CD4-positive, alpha-beta T cell treated with Interleukin-21 for 1 hour (primary cell): ENCODE data around the gene HBZ.
"Not testable (repeated sequence)": the region's sequence is repeated elsewhere in the genome, so short reads cannot be mapped to it uniquely, and the experiment has no call there.

Experiments
- DNase-seq: peaks from one replicate; pipeline ENCODE4 v3.0.0-alpha.2; 2020

HBZ gene

DNA sequence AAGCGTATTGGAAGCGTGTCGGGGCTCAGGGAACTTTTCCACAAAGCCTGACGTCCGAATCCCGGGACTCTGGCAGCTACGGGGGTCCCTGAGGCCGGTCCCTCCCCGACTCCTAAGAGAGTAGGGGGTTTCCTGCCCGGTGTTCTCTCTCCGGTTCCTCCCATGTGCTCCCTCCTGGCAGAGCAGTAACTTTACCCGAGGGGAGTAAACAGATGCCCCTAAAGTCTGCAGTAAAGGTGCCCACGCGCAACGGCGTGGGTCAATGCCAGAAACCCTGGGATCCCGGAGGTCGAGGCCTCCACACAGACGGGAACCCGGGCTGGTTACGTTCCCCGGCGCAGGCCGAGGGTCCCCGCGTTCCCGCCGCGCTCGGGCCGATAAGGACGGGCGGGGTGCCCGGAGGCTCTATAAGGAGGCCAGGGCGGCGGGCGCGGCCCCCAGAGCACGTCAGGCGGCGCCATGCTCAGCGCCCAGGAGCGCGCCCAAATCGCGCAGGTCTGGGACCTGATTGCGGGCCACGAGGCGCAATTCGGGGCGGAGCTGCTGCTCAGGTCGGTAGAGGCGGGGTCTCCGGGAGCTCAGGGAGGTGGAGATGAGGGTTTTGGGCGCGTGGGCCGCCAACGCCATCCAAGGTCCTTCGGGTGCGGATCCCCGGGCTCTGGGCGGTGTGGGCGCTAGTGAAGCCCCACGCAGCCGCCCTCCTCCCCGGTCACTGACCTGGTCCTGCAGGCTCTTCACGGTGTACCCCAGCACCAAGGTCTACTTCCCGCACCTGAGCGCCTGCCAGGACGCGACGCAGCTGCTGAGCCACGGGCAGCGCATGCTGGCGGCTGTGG, 13.3 kb downstream of the HBZ start, which contains the start of gene HBM:
TSS of gene HBM (plus strand) at position 440 of the 836 bp plus-strand sequence. CDS start at position 460, 20 bp downstream.
- no peak for DNase-seq

DNA sequence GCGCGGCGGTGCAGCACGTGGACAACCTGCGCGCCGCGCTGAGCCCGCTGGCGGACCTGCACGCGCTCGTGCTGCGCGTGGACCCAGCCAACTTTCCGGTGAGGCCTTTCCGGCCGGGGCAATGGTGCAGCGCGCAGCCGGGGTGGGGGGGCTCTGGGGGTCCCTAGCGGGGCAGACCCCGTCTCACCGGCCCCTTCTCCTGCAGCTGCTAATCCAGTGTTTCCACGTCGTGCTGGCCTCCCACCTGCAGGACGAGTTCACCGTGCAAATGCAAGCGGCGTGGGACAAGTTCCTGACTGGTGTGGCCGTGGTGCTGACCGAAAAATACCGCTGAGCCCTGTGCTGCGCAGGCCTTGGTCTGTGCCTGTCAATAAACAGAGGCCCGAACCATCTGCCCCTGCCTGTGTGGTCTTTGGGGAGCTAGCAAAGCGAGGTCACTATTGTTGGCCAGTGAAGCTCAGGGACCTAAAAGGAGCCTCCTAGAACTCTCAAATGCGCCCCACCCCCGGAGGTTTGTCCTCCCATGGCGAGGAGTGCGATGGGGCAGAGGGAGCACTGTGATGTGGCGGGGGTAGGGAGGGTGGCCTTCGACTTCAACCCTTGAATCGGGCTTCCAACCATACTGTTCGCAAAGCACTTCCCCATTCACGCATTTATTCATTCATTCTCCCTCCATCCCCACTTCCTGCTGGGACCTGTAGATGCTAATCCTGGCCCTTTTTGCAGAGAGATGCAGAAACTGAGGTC, 14.1 kb downstream of the HBZ start:
- no peak for DNase-seq

DNA sequence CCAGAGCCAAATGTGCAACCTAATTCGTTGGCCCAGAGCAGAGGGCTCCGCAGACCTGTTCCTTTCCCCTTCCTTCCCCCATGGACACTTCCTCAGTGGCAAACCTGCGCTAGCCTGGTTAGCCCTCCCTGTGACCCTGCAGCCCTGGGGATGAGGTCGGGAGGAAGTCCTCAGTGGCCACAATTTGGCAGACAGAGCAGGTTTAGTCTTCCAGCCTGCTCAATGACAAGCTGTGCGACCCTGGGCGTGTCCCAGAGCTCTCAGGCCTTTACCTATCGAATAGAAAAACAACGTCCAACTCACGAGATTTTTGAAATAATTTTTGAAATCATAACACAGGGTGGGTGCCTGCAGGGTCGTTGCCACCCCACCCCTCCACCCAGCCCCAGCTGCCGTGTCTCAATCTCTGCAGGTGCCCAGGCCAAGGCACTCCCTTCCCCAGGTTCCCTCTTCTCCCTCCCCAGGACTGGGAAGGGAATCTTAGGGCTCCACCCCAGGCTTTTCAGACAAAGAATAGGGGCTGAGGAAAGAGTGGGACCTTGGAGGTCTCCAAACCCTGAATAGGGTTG, 14.8 kb downstream of the HBZ start:
- DNase-seq = no peak

DNA sequence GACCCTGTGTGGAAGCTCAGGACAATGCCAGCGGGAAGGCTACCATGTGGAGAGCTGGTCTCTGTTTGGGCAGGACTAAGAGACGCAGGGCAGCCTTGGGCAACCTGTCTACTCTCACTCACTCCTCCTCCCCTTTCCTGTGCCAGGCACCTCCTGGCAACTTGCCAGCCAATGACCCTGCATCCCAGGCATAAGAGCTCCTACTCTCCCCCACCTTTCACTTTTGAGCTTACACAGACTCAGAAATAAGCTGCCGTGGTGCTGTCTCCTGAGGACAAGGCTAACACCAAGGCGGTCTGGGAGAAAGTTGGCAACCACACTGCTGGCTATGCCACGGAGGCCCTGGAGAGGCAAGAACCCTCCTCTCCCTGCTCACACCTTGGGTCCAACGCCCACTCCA, 16.0 kb downstream of the HBZ start:
- DNase-seq = no peak

DNA sequence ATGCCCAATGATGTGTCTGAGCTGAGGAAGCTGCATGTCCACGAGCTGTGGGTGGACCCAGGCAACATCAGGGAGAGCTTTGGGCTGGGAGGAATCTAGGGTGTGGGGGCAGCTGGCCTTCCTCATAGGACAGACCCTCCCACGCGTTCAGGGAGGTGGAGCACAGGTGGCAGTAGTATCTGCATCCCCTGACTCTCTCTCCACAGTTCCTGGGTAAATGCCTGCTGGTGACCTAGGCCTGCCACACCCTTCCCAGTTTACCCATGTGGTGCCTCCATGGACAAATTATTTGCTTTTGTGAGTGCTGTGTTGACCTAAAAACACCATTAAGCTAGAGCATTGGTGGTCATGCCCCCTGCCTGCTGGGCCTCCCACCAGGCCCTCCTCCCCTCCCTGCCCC, 16.6 kb downstream of the HBZ start:
- no peak for DNase-seq

DNA sequence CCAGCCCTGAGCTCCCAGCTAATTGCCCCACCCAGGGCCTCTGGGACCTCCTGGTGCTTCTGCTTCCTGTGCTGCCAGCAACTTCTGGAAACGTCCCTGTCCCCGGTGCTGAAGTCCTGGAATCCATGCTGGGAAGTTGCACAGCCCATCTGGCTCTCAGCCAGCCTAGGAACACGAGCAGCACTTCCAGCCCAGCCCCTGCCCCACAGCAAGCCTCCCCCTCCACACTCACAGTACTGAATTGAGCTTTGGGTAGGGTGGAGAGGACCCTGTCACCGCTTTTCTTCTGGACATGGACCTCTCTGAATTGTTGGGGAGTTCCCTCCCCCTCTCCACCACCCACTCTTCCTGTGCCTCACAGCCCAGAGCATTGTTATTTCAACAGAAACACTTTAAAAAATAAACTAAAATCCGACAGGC, 17.7 kb downstream of the HBZ start:
- not testable (repeated sequence) for DNase-seq

DNA sequence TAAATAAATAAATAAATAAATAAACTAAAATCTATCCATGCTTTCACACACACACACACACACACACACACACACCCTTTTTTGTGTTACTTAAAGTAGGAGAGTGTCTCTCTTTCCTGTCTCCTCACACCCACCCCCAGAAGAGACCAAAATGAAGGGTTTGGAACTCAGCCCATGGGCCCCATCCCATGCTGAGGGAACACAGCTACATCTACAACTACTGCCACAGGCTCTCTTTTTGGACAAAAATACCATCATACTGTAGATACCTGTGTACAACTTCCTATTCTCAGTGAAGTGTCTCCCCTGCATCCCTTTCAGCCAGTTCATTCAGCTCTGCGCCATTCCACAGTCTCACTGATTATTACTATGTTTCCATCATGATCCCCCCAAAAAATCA, 18.3 kb downstream of the HBZ start:
- no peak for DNase-seq

DNA sequence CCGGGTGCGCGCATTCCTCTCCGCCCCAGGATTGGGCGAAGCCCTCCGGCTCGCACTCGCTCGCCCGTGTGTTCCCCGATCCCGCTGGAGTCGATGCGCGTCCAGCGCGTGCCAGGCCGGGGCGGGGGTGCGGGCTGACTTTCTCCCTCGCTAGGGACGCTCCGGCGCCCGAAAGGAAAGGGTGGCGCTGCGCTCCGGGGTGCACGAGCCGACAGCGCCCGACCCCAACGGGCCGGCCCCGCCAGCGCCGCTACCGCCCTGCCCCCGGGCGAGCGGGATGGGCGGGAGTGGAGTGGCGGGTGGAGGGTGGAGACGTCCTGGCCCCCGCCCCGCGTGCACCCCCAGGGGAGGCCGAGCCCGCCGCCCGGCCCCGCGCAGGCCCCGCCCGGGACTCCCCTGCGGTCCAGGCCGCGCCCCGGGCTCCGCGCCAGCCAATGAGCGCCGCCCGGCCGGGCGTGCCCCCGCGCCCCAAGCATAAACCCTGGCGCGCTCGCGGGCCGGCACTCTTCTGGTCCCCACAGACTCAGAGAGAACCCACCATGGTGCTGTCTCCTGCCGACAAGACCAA, 20.0 kb downstream of the HBZ start, which contains the start of gene HBA2:
TSS of gene HBA2 (plus strand) at position 503 of the 568 bp plus-strand sequence. CDS start at position 540, 37 bp downstream.
- not testable (repeated sequence) for DNase-seq

DNA sequence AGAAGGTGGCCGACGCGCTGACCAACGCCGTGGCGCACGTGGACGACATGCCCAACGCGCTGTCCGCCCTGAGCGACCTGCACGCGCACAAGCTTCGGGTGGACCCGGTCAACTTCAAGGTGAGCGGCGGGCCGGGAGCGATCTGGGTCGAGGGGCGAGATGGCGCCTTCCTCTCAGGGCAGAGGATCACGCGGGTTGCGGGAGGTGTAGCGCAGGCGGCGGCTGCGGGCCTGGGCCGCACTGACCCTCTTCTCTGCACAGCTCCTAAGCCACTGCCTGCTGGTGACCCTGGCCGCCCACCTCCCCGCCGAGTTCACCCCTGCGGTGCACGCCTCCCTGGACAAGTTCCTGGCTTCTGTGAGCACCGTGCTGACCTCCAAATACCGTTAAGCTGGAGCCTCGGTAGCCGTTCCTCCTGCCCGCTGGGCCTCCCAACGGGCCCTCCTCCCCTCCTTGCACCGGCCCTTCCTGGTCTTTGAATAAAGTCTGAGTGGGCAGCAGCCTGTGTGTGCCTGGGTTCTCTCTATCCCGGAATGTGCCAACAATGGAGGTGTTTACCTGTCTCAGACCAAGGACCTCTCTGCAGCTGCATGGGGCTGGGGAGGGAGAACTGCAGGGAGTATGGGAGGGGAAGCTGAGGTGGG, 20.9 kb downstream of the HBZ start:
- not testable (repeated sequence) for DNase-seq

DNA sequence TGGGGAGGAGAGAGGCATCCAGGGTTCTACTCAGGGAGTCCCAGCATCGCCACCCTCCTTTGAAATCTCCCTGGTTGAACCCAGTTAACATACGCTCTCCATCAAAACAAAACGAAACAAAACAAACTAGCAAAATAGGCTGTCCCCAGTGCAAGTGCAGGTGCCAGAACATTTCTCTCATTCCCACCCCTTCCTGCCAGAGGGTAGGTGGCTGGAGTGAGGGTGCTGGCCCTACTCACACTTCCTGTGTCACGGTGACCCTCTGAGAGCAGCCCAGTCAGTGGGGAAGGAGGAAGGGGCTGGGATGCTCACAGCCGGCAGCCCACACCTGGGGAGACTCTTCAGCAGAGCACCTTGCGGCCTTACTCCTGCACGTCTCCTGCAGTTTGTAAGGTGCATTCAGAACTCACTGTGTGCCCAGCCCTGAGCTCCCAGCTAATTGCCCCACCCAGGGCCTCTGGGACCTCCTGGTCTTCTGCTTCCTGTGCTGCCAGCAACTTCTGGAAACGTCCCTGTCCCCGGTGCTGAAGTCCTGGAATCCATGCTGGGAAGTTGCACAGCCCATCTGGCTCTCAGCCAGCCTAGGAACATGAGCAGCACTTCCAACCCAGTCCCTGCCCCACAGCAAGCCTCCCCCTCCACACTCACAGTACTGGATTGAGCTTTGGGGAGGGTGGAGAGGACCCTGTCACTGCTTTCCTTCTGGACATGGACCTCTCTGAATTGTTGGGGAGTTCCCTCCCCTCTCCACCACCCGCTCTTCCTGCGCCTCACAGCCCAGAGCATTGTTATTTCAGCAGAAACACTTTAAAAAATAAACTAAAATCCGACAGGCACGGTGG, 21.7 kb downstream of the HBZ start:
- not testable (repeated sequence) for DNase-seq

DNA sequence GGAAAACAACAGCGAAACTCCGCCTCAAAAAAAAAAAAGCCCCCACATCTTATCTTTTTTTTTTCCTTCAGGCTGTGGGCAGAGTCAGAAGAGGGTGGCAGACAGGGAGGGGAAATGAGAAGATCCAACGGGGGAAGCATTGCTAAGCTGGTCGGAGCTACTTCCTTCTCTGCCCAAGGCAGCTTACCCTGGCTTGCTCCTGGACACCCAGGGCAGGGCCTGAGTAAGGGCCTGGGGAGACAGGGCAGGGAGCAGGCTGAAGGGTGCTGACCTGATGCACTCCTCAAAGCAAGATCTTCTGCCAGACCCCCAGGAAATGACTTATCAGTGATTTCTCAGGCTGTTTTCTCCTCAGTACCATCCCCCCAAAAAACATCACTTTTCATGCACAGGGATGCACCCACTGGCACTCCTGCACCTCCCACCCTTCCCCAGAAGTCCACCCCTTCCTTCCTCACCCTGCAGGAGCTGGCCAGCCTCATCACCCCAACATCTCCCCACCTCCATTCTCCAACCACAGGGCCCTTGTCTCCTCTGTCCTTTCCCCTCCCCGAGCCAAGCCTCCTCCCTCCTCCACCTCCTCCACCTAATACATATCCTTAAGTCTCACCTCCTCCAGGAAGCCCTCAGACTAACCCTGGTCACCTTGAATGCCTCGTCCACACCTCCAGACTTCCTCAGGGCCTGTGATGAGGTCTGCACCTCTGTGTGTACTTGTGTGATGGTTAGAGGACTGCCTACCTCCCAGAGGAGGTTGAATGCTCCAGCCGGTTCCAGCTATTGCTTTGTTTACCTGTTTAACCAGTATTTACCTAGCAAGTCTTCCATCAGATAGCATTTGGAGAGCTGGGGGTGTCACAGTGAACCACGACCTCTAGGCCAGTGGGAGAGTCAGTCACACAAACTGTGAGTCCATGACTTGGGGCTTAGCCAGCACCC, 22.8 kb downstream of the HBZ start:
- DNase-seq = no peak

DNA sequence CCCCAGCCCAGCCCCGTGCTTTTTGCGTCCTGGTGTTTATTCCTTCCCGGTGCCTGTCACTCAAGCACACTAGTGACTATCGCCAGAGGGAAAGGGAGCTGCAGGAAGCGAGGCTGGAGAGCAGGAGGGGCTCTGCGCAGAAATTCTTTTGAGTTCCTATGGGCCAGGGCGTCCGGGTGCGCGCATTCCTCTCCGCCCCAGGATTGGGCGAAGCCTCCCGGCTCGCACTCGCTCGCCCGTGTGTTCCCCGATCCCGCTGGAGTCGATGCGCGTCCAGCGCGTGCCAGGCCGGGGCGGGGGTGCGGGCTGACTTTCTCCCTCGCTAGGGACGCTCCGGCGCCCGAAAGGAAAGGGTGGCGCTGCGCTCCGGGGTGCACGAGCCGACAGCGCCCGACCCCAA, 23.6 kb downstream of the HBZ start:
- DNase-seq = not testable (repeated sequence)

DNA sequence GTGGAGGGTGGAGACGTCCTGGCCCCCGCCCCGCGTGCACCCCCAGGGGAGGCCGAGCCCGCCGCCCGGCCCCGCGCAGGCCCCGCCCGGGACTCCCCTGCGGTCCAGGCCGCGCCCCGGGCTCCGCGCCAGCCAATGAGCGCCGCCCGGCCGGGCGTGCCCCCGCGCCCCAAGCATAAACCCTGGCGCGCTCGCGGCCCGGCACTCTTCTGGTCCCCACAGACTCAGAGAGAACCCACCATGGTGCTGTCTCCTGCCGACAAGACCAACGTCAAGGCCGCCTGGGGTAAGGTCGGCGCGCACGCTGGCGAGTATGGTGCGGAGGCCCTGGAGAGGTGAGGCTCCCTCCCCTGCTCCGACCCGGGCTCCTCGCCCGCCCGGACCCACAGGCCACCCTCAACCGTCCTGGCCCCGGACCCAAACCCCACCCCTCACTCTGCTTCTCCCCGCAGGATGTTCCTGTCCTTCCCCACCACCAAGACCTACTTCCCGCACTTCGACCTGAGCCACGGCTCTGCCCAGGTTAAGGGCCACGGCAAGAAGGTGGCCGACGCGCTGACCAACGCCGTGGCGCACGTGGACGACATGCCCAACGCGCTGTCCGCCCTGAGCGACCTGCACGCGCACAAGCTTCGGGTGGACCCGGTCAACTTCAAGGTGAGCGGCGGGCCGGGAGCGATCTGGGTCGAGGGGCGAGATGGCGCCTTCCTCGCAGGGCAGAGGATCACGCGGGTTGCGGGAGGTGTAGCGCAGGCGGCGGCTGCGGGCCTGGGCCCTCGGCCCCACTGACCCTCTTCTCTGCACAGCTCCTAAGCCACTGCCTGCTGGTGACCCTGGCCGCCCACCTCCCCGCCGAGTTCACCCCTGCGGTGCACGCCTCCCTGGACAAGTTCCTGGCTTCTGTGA, 24.3 kb downstream of the HBZ start, which contains the start of gene HBA1:
TSS of gene HBA1 (plus strand) at position 204 of the 906 bp plus-strand sequence. CDS start at position 241, 37 bp downstream.
- DNase-seq = peak; percentile 16

DNA sequence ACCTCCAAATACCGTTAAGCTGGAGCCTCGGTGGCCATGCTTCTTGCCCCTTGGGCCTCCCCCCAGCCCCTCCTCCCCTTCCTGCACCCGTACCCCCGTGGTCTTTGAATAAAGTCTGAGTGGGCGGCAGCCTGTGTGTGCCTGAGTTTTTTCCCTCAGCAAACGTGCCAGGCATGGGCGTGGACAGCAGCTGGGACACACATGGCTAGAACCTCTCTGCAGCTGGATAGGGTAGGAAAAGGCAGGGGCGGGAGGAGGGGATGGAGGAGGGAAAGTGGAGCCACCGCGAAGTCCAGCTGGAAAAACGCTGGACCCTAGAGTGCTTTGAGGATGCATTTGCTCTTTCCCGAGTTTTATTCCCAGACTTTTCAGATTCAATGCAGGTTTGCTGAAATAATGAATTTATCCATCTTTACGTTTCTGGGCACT, 25.0 kb downstream of the HBZ start:
- no peak for DNase-seq

DNA sequence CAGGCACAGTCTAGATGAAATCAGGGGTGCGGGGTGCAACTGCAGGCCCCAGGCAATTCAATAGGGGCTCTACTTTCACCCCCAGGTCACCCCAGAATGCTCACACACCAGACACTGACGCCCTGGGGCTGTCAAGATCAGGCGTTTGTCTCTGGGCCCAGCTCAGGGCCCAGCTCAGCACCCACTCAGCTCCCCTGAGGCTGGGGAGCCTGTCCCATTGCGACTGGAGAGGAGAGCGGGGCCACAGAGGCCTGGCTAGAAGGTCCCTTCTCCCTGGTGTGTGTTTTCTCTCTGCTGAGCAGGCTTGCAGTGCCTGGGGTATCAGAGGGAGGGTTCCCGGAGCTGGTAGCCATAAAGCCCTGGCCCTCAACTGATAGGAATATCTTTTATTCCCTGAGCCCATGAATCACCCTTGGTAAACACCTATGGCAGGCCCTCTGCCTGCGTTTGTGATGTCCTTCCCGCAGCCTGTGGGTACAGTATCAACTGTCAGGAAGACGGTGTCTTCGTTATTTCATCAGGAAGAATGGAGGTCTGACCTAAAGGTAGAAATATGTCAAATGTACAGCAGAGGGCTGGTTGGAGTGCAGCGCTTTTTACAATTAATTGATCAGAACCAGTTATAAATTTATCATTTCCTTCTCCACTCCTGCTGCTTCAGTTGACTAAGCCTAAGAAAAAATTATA, 25.7 kb downstream of the HBZ start:
- DNase-seq = no peak

DNA sequence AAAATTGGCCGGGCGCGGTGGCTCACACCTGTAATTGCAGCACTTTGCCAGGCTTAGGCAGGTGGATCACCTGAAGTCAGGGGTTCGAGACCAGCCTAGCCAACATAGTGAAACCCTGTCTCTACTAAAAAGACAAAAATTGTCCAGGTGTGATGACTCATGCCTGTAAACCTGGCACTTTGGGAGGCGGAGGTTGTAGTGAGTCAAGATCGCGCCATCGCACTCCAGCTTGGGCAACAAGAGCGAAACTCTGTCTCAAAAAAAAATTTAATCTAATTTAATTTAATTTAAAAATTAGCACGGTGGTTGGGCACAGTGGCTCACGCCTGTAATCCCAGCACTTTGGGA, 26.2 kb downstream of the HBZ start:
- DNase-seq = no peak

DNA sequence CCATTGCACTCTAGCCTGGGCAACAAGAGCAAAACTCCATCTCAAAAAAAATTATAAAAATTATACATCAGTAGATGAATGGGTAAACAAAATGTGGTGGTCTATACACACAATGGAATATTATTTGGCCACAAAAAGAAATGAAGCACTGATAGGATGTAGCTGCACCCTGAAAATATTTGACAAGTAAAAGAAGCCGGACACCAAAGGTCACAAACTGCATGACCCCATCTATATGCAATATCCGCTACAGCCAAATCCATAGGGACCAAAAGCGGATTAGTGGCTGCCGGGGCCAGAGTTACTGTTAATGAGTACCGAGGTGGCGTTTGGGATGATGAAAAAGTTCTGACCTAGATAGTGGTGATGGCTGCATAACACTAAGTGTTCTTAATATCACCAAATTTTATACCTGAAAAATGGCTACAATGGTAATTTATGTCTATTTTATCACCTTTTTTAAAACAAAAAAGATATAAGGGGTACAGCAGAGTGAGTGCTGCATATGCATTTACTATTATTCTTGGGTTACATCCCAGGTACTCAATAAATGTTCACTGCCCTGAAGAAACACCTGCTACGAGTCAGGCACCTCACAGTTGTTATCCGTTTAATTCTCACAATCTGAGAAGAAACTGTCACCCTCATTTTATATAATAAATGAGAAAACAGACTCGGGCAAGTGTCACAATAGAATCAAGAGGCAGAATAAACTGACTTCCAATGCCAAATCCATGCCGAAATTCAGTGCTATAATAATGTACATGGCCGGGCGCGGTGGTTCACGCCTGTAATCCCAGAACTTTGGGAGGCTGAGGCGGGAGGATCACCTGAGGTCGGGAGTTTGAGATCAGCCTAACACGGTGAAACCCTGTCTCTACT, 27.0 kb downstream of the HBZ start:
- no peak for DNase-seq
